ENCODE results near the gene NCS1. TPM values are rescaled to one million over a fixed set of nuclear protein-coding genes. Genes with fewer than 3 reads are reported as not detected.

NCS1 gene
- total RNA-seq, 1 experiment from 2014 or later = 68.7 TPM

DNA sequence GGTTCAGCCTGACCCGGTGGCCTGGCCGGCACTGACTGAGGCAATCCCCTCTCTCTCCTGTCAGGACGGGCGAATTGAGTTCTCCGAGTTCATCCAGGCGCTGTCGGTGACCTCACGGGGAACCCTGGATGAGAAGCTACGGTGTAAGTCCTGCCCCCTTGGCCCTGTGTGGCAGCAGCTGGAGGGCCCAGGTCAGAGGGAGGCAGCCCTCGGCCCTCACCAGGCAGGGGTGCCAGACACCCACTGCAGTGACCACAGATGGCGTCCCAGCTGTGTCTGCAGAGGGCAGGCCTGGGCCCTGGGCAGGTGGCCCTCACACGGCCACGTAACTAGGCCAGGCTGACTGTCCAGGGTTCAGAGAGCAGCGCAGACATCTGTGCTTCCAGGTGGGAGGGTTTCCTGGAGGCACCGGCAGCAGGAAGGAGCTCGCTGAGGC lies 47.5 kb downstream of the NCS1 start:
- peaks cover 8% of the 10 kb centered on the region; the same call in 1 of the 2 replicates for H3K79me2 ChIP-seq (ENCODE audit: insufficient read depth, low read length)
- ChIA-PET CTCF (no interaction called here), RAD21 (ENCODE audit: low non-redundant PET in 1 of 2, low total read pairs in 2 of 2, uncharacterized antibody in 2 of 2, unreplicated experiment in 2 of 2) (no interaction called here), POLR2A (no interaction called here)
- no peak overlapping the region for H3K27ac ChIP-seq (ENCODE audit: low read depth, low read length)
- BruUV-seq (replicated peaks) = no TSS peak
- H2AFZ ChIP-seq (ENCODE audit: low read depth, low read length, poor library complexity, severe bottlenecking) = no peak overlapping the region
- no peaks in the 10 kb centered on the region for H3K27me3 ChIP-seq (ENCODE audit: insufficient read depth, low read length)
- H3K4me2 ChIP-seq (ENCODE audit: low read length) = no peak overlapping the region
- TF ChIP-seq CBX3 (IDR thresholded peaks at IDR 0.05; ENCODE audit: low read depth) (no peak), YY1 (IDR thresholded peaks at IDR 0.05; ENCODE audit: extremely low read depth, insufficient replicate concordance, low read depth, low read length) (no peak), RAD21 (IDR thresholded peaks at IDR 0.05; ENCODE audit: low read depth) (no peak), ELF1 (IDR thresholded peaks at IDR 0.05; ENCODE audit: borderline replicate concordance, low read depth) (no peak), EZH2 (IDR thresholded peaks at IDR 0.05) (no peak)
- TF ChIP-seq, protein P1, sequence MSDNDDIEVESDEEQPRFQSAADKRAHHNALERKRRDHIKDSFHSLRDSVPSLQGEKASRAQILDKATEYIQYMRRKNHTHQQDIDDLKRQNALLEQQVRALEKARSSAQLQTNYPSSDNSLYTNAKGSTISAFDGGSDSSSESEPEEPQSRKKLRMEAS (IDR thresholded peaks at IDR 0.05) = no peak
- TF ChIP-seq, protein P2, sequence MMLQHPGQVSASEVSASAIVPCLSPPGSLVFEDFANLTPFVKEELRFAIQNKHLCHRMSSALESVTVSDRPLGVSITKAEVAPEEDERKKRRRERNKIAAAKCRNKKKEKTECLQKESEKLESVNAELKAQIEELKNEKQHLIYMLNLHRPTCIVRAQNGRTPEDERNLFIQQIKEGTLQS (IDR thresholded peaks at IDR 0.05) = no peak
- TF ChIP-seq, protein P3, sequence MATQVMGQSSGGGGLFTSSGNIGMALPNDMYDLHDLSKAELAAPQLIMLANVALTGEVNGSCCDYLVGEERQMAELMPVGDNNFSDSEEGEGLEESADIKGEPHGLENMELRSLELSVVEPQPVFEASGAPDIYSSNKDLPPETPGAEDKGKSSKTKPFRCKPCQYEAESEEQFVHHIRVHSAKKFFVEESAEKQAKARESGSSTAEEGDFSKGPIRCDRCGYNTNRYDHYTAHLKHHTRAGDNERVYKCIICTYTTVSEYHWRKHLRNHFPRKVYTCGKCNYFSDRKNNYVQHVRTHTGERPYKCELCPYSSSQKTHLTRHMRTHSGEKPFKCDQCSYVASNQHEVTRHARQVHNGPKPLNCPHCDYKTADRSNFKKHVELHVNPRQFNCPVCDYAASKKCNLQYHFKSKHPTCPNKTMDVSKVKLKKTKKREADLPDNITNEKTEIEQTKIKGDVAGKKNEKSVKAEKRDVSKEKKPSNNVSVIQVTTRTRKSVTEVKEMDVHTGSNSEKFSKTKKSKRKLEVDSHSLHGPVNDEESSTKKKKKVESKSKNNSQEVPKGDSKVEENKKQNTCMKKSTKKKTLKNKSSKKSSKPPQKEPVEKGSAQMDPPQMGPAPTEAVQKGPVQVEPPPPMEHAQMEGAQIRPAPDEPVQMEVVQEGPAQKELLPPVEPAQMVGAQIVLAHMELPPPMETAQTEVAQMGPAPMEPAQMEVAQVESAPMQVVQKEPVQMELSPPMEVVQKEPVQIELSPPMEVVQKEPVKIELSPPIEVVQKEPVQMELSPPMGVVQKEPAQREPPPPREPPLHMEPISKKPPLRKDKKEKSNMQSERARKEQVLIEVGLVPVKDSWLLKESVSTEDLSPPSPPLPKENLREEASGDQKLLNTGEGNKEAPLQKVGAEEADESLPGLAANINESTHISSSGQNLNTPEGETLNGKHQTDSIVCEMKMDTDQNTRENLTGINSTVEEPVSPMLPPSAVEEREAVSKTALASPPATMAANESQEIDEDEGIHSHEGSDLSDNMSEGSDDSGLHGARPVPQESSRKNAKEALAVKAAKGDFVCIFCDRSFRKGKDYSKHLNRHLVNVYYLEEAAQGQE (IDR thresholded peaks at IDR 0.05; ENCODE audit: low read depth) = no peak
- H3K9me2 ChIP-seq (ENCODE audit: insufficient read depth) = no peaks in the 10 kb centered on the region
- H4K20me1 ChIP-seq (ENCODE audit: insufficient read depth) = no peaks in the 10 kb centered on the region
- ATAC-seq (no peak), DNase-seq (ENCODE audit: low read depth, low spot score) (no peak)
- H3K4me3 ChIP-seq (replicated peaks in 1 of 2; ENCODE audit: low read depth in 1 of 2, low read length in 2 of 2) = no peak overlapping the region
- H3K36me3 ChIP-seq (ENCODE audit: control insufficient read depth in 1 of 2, insufficient read depth in 2 of 2, low read length in 2 of 2) = peaks cover 8 to 13% of the 10 kb centered on the region in 2 experiments; a peak in 3 of 4 replicates
- intact Hi-C loops (cut with micrococcal nuclease) = no loop called here
- H3K9me3 ChIP-seq (ENCODE audit: control insufficient read depth in 1 of 2, insufficient read depth in 1 of 2, low read depth in 1 of 2, low read length in 2 of 2) = no peaks in the 10 kb centered on the region
- H3K4me1 ChIP-seq (ENCODE audit: control insufficient read depth in 1 of 2, insufficient read depth in 2 of 2, low read length in 2 of 2) = no peaks in the 10 kb centered on the region
- H3K9ac ChIP-seq (ENCODE audit: low read length) = no peak overlapping the region
